Measurements from ENCODE around the gene ELOB. TPM values are rescaled to one million over a fixed set of nuclear protein-coding genes. Genes with fewer than 3 reads are reported as not detected.
A peak's percentile ranks its signal among the peaks of the same experiment; 100 is the strongest.

The ELOB gene
- total RNA-seq, 1 experiment from 2014 or later: 319 TPM

- H3K79me2 ChIP-seq (ENCODE audit: insufficient read depth, low read length): peaks cover 15% of the 10 kb centered on the region; the same call in 1 of the 2 replicates
- H3K36me3 Mint-ChIP-seq (ENCODE audit: insufficient read depth in 1 of 3, low read depth in 3 of 3): peaks cover 100% of the 10 kb centered on the region in 3 experiments
Measured at GRCh38 chr16:2761886-2762583, 15.0 kb downstream of the ELOB start.

More at GRCh38 chr16:2761886-2762583, 15.0 kb downstream of the ELOB start:
- Mint-ChIP-seq H3K9me3 (peaks cover 34 to 57% of the 10 kb centered on the region in 2 experiments), H3K27me3 (ENCODE audit: low read depth) (no peaks in the 10 kb centered on the region; the same call in 1 of the 2 replicates), H3K4me3 (peak overlapping the region in 1 of 2 experiments; percentile 22; a peak in 1 of 5 replicates), H3K27ac (no peak overlapping the region; a peak in 1 of 7 replicates), H3K4me1 (0 out of 4 replicates have a peak, but pooled peaks cover 0 to 3% of the 10 kb centered on the region in 2 experiments)
- H4K20me1 ChIP-seq (ENCODE audit: control insufficient read depth, insufficient read depth, insufficient read length): no peaks in the 10 kb centered on the region
- no peaks in the 10 kb centered on the region for H3K27me3 ChIP-seq (ENCODE audit: insufficient read depth, low read length)
- H4K5ac ChIP-seq (ENCODE audit: insufficient read length, low read depth, low read length): no peak overlapping the region
- H2BK20ac ChIP-seq (ENCODE audit: low read depth, low read length, poor library complexity, severe bottlenecking): no peak overlapping the region
- H3K79me1 ChIP-seq (ENCODE audit: insufficient read depth, low read depth, low read length, poor library complexity, severe bottlenecking): peaks cover 25% of the 10 kb centered on the region
- no peak for DNase-seq
- no peak overlapping the region for H3K9ac ChIP-seq (ENCODE audit: extremely low read depth, insufficient read length, low read length)
- H3K4ac ChIP-seq (ENCODE audit: low read depth, low read length): no peak overlapping the region
- H3K18ac ChIP-seq (ENCODE audit: insufficient read length, low read depth, low read length): no peak overlapping the region
- no peak overlapping the region for H2AFZ ChIP-seq (ENCODE audit: low read length)
- H2BK12ac ChIP-seq (ENCODE audit: insufficient read length, low read depth, low read length): no peak overlapping the region
- H3K27ac ChIP-seq (ENCODE audit: insufficient read length, low read depth, low read length): no peak overlapping the region
- no peak overlapping the region for H2BK15ac ChIP-seq (ENCODE audit: low read depth, low read length)
- no peak overlapping the region for H4K8ac ChIP-seq (replicated peaks; ENCODE audit: insufficient read length, low read depth, low read length)
- H3K23me2 ChIP-seq (ENCODE audit: insufficient read length, low read depth, low read length, poor library complexity, severe bottlenecking): no peaks in the 10 kb centered on the region
- no peaks in the 10 kb centered on the region for H3K4me1 ChIP-seq (ENCODE audit: insufficient read depth, low read length)
- H2BK120ac ChIP-seq (ENCODE audit: low read depth, low read length, poor library complexity, severe bottlenecking): no peak overlapping the region
- no peak overlapping the region for H3T11ph ChIP-seq (ENCODE audit: low read length)
- H4K91ac ChIP-seq (ENCODE audit: insufficient read length, low read depth, low read length): no peak overlapping the region
- no peak overlapping the region for H3K4me2 ChIP-seq (ENCODE audit: insufficient read depth, insufficient read length, low read length)
- no peaks in the 10 kb centered on the region for H3K9me3 ChIP-seq (ENCODE audit: control insufficient read depth, low read depth, low read length)
- H3K56ac ChIP-seq (ENCODE audit: insufficient read length, low read depth, low read length): no peak overlapping the region
- no peak overlapping the region for H2AK5ac ChIP-seq (ENCODE audit: insufficient read length, low read length)
- H3K14ac ChIP-seq (ENCODE audit: insufficient read depth, low read length): no peak overlapping the region
- no peak overlapping the region for H3K23ac ChIP-seq (ENCODE audit: insufficient read length, low read depth, low read length)
- WGBS (ENCODE audit: extremely low coverage, insufficient read length, low lambda C conversion rate): no CpG with 5 or more reads among the region's 42 CpGs
- TF ChIP-seq, protein P1, sequence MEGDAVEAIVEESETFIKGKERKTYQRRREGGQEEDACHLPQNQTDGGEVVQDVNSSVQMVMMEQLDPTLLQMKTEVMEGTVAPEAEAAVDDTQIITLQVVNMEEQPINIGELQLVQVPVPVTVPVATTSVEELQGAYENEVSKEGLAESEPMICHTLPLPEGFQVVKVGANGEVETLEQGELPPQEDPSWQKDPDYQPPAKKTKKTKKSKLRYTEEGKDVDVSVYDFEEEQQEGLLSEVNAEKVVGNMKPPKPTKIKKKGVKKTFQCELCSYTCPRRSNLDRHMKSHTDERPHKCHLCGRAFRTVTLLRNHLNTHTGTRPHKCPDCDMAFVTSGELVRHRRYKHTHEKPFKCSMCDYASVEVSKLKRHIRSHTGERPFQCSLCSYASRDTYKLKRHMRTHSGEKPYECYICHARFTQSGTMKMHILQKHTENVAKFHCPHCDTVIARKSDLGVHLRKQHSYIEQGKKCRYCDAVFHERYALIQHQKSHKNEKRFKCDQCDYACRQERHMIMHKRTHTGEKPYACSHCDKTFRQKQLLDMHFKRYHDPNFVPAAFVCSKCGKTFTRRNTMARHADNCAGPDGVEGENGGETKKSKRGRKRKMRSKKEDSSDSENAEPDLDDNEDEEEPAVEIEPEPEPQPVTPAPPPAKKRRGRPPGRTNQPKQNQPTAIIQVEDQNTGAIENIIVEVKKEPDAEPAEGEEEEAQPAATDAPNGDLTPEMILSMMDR (conservative IDR thresholded peaks at IDR 0.05): no peak
- no peak overlapping the region for H2BK5ac ChIP-seq (ENCODE audit: insufficient read length, low read length)
